ENCODE data around the gene PLEKHM3. TPM values are rescaled to one million over a fixed set of nuclear protein-coding genes. Genes with fewer than 3 reads are reported as not detected.

PLEKHM3 gene
- total and polyA plus RNA-seq, 2 donors (not counting 3 experiments of a cell fraction or from before 2014, with no cell fraction given): 3.1 to 9.1 TPM

DNA sequence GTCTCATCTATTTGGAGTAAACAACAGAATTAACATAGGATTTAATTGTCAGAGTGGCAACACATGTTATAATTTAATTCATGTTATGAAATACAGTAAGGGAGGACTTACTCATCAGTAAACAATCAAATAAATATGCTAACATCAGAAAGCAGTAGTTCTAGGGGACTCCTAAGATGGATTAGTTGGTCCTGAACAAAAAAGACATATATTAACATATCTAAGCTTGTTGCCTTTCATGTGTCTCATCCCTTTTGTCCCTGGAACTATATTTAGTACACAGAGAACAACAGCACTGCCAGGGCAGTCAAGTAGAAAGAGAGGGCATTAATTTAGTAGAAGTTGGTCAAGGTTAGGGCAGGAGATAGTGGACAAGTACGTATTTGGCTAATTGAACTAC is 137.8 kb downstream of the PLEKHM3 start:
- FAIRE-seq (no peak), DNase-seq (ENCODE audit: low read depth, low spot score) (no peak)
- no TSS peak for BruUV-seq (replicated peaks)
- Histone ChIP-seq H2AFZ (ENCODE audit: low read depth, low read length) (no peak overlapping the region), H4K20me1 (replicated peaks; ENCODE audit: control insufficient read depth, extremely low read depth, insufficient read depth, low read length) (no peaks in the 10 kb centered on the region), H3K4me2 (ENCODE audit: insufficient read depth, low read length) (no peak overlapping the region), H3K36me3 (ENCODE audit: control insufficient read depth in 2 of 2, extremely low read depth in 1 of 2, insufficient read depth in 2 of 2, low read length in 2 of 2) (no peaks in the 10 kb centered on the region), H3K27me3 (ENCODE audit: control insufficient read depth in 2 of 2, insufficient read depth in 2 of 2, low read length in 2 of 2) (no peaks in the 10 kb centered on the region), H3K27ac (ENCODE audit: insufficient read depth, low read depth, low read length) (no peak overlapping the region), H3K4me3 (replicated peaks in 1 of 3; ENCODE audit: insufficient read depth in 1 of 3, low read depth in 1 of 3, low read length in 3 of 3) (no peak overlapping the region), H3K4me1 (ENCODE audit: control insufficient read depth, extremely low read depth, insufficient read depth, low read length) (no peaks in the 10 kb centered on the region), H3K9ac (replicated peaks; ENCODE audit: extremely low read depth, insufficient read depth, low read length) (no peak overlapping the region), H3K9me1 (replicated peaks; ENCODE audit: control insufficient read depth, extremely low read depth, insufficient read depth, low read length) (no peaks in the 10 kb centered on the region), H3K79me2 (ENCODE audit: control insufficient read depth, insufficient read depth, low read length) (no peaks in the 10 kb centered on the region), H3K9me3 (replicated peaks; ENCODE audit: control insufficient read depth, insufficient read depth, low read length) (no peaks in the 10 kb centered on the region)
- POLR2A ChIA-PET: no interaction called here
- CTCF ChIA-PET: interaction anchor here (1.5 kb wide), 1 partner anchor 10 kb away, joined by 4 read pairs; no protein-coding TSS in a partner anchor
- intact Hi-C loops (cut with micrococcal nuclease): no loop called here
- dilution Hi-C loops (cut with MboI; ENCODE audit: extremely low pct_ligation_motif_present, low sequenced_read_pairs): no loop called here
- TF ChIP-seq POLR2A (IDR thresholded peaks at IDR 0.05; ENCODE audit: low read depth, low read length): no peak

- BruUV-seq (replicated peaks): no TSS peak
- Histone ChIP-seq H3K36me3 (ENCODE audit: control insufficient read depth in 2 of 2, extremely low read depth in 1 of 2, insufficient read depth in 2 of 2, low read length in 2 of 2) (no peaks in the 10 kb centered on the region), H3K4me1 (ENCODE audit: control insufficient read depth, extremely low read depth, insufficient read depth, low read length) (no peaks in the 10 kb centered on the region), H3K4me2 (ENCODE audit: insufficient read depth, low read length) (no peak overlapping the region), H3K9me1 (replicated peaks; ENCODE audit: control insufficient read depth, extremely low read depth, insufficient read depth, low read length) (no peaks in the 10 kb centered on the region), H3K27me3 (ENCODE audit: control insufficient read depth in 2 of 2, insufficient read depth in 2 of 2, low read length in 2 of 2) (no peaks in the 10 kb centered on the region), H3K9me3 (replicated peaks; ENCODE audit: control insufficient read depth, insufficient read depth, low read length) (no peaks in the 10 kb centered on the region), H3K4me3 (replicated peaks in 1 of 3; ENCODE audit: insufficient read depth in 1 of 3, low read depth in 1 of 3, low read length in 3 of 3) (no peak overlapping the region), H3K9ac (replicated peaks; ENCODE audit: extremely low read depth, insufficient read depth, low read length) (no peak overlapping the region), H3K79me2 (ENCODE audit: control insufficient read depth, insufficient read depth, low read length) (no peaks in the 10 kb centered on the region), H4K20me1 (replicated peaks; ENCODE audit: control insufficient read depth, extremely low read depth, insufficient read depth, low read length) (no peaks in the 10 kb centered on the region), H3K27ac (ENCODE audit: insufficient read depth, low read depth, low read length) (no peak overlapping the region), H2AFZ (ENCODE audit: low read depth, low read length) (no peak overlapping the region)
- no peak for FAIRE-seq
- no peak for TF ChIP-seq POLR2A (IDR thresholded peaks at IDR 0.05; ENCODE audit: low read depth, low read length)
- no peak for TF ChIP-seq MYC (IDR thresholded peaks at IDR 0.05; ENCODE audit: low read depth, low read length)
- TF ChIP-seq, protein P1, sequence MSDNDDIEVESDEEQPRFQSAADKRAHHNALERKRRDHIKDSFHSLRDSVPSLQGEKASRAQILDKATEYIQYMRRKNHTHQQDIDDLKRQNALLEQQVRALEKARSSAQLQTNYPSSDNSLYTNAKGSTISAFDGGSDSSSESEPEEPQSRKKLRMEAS (IDR thresholded peaks at IDR 0.05; ENCODE audit: insufficient read depth, insufficient read length): no peak
- no peak for TF ChIP-seq JUN (IDR thresholded peaks at IDR 0.05; ENCODE audit: borderline replicate concordance, insufficient read depth, insufficient read length, low read depth)
- no peak for TF ChIP-seq FOS (IDR thresholded peaks at IDR 0.05; ENCODE audit: borderline replicate concordance, insufficient read depth, low read length)
- no peak for TF ChIP-seq POLR2AphosphoS5 (IDR thresholded peaks at IDR 0.05; ENCODE audit: insufficient read depth, low read depth, low read length)
- TF ChIP-seq EZH2 (IDR thresholded peaks at IDR 0.05; ENCODE audit: borderline replicate concordance, low read depth, low read length, severe bottlenecking): no peak
- intact Hi-C loops (cut with micrococcal nuclease): no loop called here
- DNase-seq (ENCODE audit: low read depth, low spot score): no peak
- dilution Hi-C loops (cut with MboI; ENCODE audit: extremely low pct_ligation_motif_present, low sequenced_read_pairs): no loop called here
- ChIA-PET CTCF (interaction anchor here (1.0 to 1.2 kb wide), 2 partner anchors 12 to 155 kb away, joined by 3 to 4 read pairs; no protein-coding TSS in a partner anchor), POLR2A (no interaction called here)
These were observed 140.3 kb downstream of the PLEKHM3 start for GRCh38 chr2:207885010-207885409.
